Keratinocyte (primary cell): Measurements from ENCODE around the gene NFIC. TPM values are rescaled to one million over a fixed set of nuclear protein-coding genes. Genes with fewer than 3 reads are reported as not detected.

Experiments used
- DNase-seq: peaks from one replicate; pipeline ENCODE4 v3.0.0-alpha.2; 2011; ENCODE audit warnings: low read depth, missing footprints, low spot score
- FAIRE-seq: peaks from 2 replicates; lab custom pipeline; 2011; peaks lifted over from hg19 to GRCh38; lab: Jason Lieb, UNC
- H2AFZ ChIP-seq: 2 replicates; pipeline ENCODE4 v1.6.0; 2012; ENCODE audit warnings: low read length, control low read depth, inconsistent platforms; ENCODE audit not compliant: control insufficient read depth
- H3K27ac ChIP-seq: 2 replicates; pipeline ENCODE4 v1.5.1; 2011; ENCODE audit warnings: low read length; ENCODE audit not compliant: control insufficient read depth, insufficient read depth
- H3K27me3 ChIP-seq: 3 replicates; pipeline ENCODE4 v1.6.0; 2011; ENCODE audit warnings: low read length; ENCODE audit not compliant: control insufficient read depth, insufficient read depth; ENCODE audit errors: extremely low read depth
- H3K36me3 ChIP-seq, 2 experiments: 2 replicates in 1 of 2; 3 replicates in 1 of 2; pipeline ENCODE4 v1.5.1; 2011; ENCODE audit warnings: low read length in 2 of 2, mild to moderate bottlenecking in 1 of 2; ENCODE audit not compliant: control insufficient read depth in 2 of 2, insufficient read depth in 2 of 2; ENCODE audit errors: extremely low read depth in 1 of 2
- H3K4me1 ChIP-seq: 3 replicates; pipeline ENCODE4 v1.5.1; 2011; ENCODE audit warnings: low read length; ENCODE audit not compliant: control insufficient read depth, insufficient read depth; ENCODE audit errors: extremely low read depth
- H3K4me2 ChIP-seq: 3 replicates; pipeline ENCODE4 v1.6.0; 2011; ENCODE audit warnings: low read depth, low read length; ENCODE audit not compliant: control insufficient read depth, insufficient read depth; ENCODE audit errors: extremely low read depth
- H3K4me3 ChIP-seq, 3 experiments: fragments of 200-600 bp in 1 of 3; sonication (generic) in 1 of 3; 2 replicates in 2 of 3; 3 replicates in 1 of 3; pipeline ENCODE4 v1.5.1; 2011 to 2016; ENCODE audit warnings: low read length in 3 of 3, mild to moderate bottlenecking in 3 of 3, control low read depth in 2 of 3, inconsistent platforms in 1 of 3, low read depth in 1 of 3, mixed read lengths in 1 of 3, mixed run types in 1 of 3, moderate library complexity in 1 of 3; ENCODE audit not compliant: control insufficient read depth in 2 of 3, insufficient read depth in 2 of 3; ENCODE audit errors: extremely low read depth in 1 of 3
- H3K79me2 ChIP-seq: 2 replicates; pipeline ENCODE4 v1.6.0; 2012; ENCODE audit warnings: low read length; ENCODE audit not compliant: control insufficient read depth, insufficient read depth
- H3K9ac ChIP-seq: 3 replicates; pipeline ENCODE4 v1.6.0; 2011; ENCODE audit warnings: low read length; ENCODE audit not compliant: control insufficient read depth, insufficient read depth; ENCODE audit errors: extremely low read depth
- H3K9me1 ChIP-seq: 3 replicates; pipeline ENCODE4 v1.6.0; 2011; ENCODE audit warnings: low read length; ENCODE audit not compliant: control insufficient read depth, insufficient read depth; ENCODE audit errors: extremely low read depth
- H3K9me3 ChIP-seq: 2 replicates; pipeline ENCODE4 v1.5.1; 2012; ENCODE audit warnings: low read depth, low read length; ENCODE audit not compliant: control insufficient read depth
- H4K20me1 ChIP-seq: 3 replicates; pipeline ENCODE4 v1.6.0; 2011; ENCODE audit warnings: low read length; ENCODE audit not compliant: control insufficient read depth, insufficient read depth; ENCODE audit errors: extremely low read depth
- EZH2 ChIP-seq: IDR thresholded peaks from one replicate; pipeline ENCODE4 v1.6.1; 2012; ENCODE audit warnings: inconsistent platforms, mild to moderate bottlenecking, low read length, moderate library complexity
- dilution Hi-C: fragments of 300-500 bp; cut with MboI; formaldehyde crosslinking; loops from one replicate; pipeline ENCODE4 v1.7.0; 2020; ENCODE audit warnings: low sequenced_read_pairs; ENCODE audit not compliant: extremely low pct_ligation_motif_present
- polyA plus RNA-seq, 5 experiments: library from polyadenylated mRNA; depleted of rRNA in 3 of 5; stranded (reverse) in 3 of 5; stranded (forward) in 1 of 5; unstranded in 1 of 5; fragments of >200 nt; gene quantifications; 1 replicate in 1 of 5; 2 replicates in 3 of 5; 3 replicates in 1 of 5; pipeline versions ENCODE4 v1.2.1 to v1.2.3, GENCODE V29; 2011 to 2012; ENCODE audit warnings: missing spikeins in 2 of 5, low read depth in 1 of 5, low replicate concordance in 1 of 5
- TF ChIP-seq, protein P1 (sequence below), 3 experiments: IDR thresholded peaks in 1 of 3; conservative IDR thresholded peaks in 1 of 3; optimal IDR thresholded peaks in 1 of 3; 2 replicates in 2 of 3; 3 replicates in 1 of 3; pipeline versions ENCODE3 to v1.5.1; 2011; ENCODE audit warnings: low read length in 3 of 3, mild to moderate bottlenecking in 3 of 3, moderate library complexity in 2 of 3, control low read depth in 1 of 3, inconsistent platforms in 1 of 3; ENCODE audit not compliant: insufficient read depth in 2 of 3; ENCODE audit errors: extremely low read depth in 1 of 3

NFIC gene
- polyA plus RNA-seq, 1 donor (not counting 4 experiments of a cell fraction or from before 2014, with no cell fraction given): 2.4 TPM

DNA sequence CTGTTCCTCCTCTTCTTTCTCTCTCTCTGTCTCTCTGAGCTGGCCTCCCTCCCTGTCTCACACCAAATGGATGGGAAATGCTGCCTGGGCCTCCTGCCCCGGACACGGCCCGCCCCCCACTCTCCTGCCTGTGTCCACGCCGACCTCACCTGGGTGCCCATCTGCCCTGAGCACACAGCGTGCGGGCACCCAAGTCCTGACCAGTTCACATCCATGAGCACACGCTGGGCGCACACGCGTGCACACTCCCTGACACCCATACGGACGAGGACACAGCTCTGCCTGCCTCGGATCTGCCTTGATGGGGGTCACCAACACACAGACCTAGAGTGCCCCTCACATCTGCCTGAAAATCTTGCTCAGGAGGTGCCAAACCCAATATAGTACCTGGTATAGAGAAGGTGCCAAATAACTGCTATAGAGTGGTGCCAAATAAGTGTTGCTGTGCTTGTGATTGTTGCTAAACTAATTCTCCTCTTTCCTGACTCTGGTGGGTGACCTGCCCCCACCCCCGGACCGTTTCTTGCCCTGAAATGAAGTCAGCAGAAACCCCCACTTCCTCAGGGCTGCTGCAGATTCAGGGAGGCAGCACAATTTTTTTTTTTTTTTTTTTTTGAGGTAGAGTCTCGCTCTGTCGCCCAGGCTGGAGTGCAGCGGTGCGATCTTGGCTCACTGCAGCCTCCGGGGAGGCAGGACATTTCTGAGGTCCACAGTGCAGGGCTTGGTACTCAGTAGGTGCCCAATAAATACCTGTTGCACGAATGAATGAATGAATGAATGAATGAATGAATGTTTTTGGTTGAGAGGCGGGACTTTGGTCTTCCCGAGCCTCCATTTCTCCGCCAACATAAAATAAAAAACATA is 4.6 kb downstream of the NFIC start:
- no peak for FAIRE-seq

DNA sequence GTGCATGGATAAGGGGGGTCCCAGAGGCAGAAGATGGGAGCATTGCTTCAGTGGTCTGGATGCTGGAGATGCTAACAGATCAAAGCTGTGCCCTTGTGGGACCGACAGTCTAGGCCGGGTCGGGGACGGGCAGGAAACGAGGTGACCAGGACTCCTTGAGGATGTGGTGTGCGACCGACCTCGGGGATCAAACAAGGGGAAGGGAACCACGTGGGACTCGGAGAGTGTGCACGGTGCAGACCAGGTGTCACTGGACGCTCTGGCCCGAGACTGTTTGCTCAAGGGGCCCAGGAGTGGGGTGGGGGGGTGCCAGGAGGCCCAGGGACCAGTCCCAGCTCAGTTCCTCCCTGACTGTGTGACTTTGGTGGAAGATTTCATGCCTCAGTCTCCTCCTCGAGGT is 6.0 kb downstream of the NFIC start:
- H3K9ac ChIP-seq: no peak overlapping the region
- FAIRE-seq (no peak), DNase-seq (no peak)
- no peak overlapping the region for H3K4me2 ChIP-seq
- H3K4me3 ChIP-seq: no peak overlapping the region
- H4K20me1 ChIP-seq: peaks cover 10% of the 10 kb centered on the region
- no peak for TF ChIP-seq EZH2
- TF ChIP-seq, protein P1, sequence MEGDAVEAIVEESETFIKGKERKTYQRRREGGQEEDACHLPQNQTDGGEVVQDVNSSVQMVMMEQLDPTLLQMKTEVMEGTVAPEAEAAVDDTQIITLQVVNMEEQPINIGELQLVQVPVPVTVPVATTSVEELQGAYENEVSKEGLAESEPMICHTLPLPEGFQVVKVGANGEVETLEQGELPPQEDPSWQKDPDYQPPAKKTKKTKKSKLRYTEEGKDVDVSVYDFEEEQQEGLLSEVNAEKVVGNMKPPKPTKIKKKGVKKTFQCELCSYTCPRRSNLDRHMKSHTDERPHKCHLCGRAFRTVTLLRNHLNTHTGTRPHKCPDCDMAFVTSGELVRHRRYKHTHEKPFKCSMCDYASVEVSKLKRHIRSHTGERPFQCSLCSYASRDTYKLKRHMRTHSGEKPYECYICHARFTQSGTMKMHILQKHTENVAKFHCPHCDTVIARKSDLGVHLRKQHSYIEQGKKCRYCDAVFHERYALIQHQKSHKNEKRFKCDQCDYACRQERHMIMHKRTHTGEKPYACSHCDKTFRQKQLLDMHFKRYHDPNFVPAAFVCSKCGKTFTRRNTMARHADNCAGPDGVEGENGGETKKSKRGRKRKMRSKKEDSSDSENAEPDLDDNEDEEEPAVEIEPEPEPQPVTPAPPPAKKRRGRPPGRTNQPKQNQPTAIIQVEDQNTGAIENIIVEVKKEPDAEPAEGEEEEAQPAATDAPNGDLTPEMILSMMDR (optimal IDR thresholded peaks at IDR 0.05 in 1 of 3, IDR thresholded peaks at IDR 0.05 in 1 of 3, conservative IDR thresholded peaks at IDR 0.05 in 1 of 3; ENCODE audit: extremely low read depth in 1 of 3, insufficient read depth in 2 of 3, low read length in 3 of 3): no peak
- H3K4me1 ChIP-seq: peaks cover 34% of the 10 kb centered on the region
- no peaks in the 10 kb centered on the region for H3K9me3 ChIP-seq
- H3K36me3 ChIP-seq: peaks cover 2 to 6% of the 10 kb centered on the region in 2 experiments
- H3K27ac ChIP-seq: no peak overlapping the region
- no peaks in the 10 kb centered on the region for H3K9me1 ChIP-seq
- peaks cover 89% of the 10 kb centered on the region for H3K79me2 ChIP-seq
- dilution Hi-C loops: no loop called here
- no peaks in the 10 kb centered on the region for H3K27me3 ChIP-seq
- H2AFZ ChIP-seq: no peak overlapping the region

More for the DNA sequence above, 4.6 kb downstream of the NFIC start:
- Histone ChIP-seq H3K4me1 (peaks cover 34% of the 10 kb centered on the region), H3K9me3 (no peaks in the 10 kb centered on the region), H2AFZ (no peak overlapping the region), H3K9ac (no peak overlapping the region), H3K4me2 (no peak overlapping the region), H3K4me3 (no peak overlapping the region), H3K27ac (no peak overlapping the region), H3K36me3 (peaks cover 2 to 6% of the 10 kb centered on the region in 2 experiments), H3K79me2 (peaks cover 90% of the 10 kb centered on the region), H3K9me1 (no peaks in the 10 kb centered on the region), H4K20me1 (peaks cover 10% of the 10 kb centered on the region), H3K27me3 (no peaks in the 10 kb centered on the region)
- dilution Hi-C loops: no loop called here
- DNase-seq: no peak
- TF ChIP-seq EZH2: no peak
- TF ChIP-seq, protein P1 (optimal IDR thresholded peaks at IDR 0.05 in 1 of 3, IDR thresholded peaks at IDR 0.05 in 1 of 3, conservative IDR thresholded peaks at IDR 0.05 in 1 of 3; ENCODE audit: extremely low read depth in 1 of 3, insufficient read depth in 2 of 3, low read length in 3 of 3): no peak
